Nephron progenitor cell (in vitro differentiated cells): ENCODE data around the gene SNCA.

Experiments
- DNase-seq: peaks from one replicate; pipeline ENCODE4 v3.0.0; 2021
- H3K27ac Mint-ChIP-seq: 2 replicates; pipeline ENCODE4 v1.8.0; 2021; ENCODE audit warnings: mild to moderate bottlenecking, moderate library complexity, mixed read lengths
- H3K27me3 Mint-ChIP-seq: 2 replicates; pipeline ENCODE4 v1.8.0; 2021; ENCODE audit warnings: mild to moderate bottlenecking, low read depth, mixed read lengths; ENCODE audit not compliant: poor library complexity
- H3K36me3 Mint-ChIP-seq: 2 replicates; pipeline ENCODE4 v1.8.0; 2021; ENCODE audit warnings: low read depth, mixed read lengths
- H3K4me1 Mint-ChIP-seq: 2 replicates; pipeline ENCODE4 v1.8.0; 2021; ENCODE audit warnings: mixed read lengths
- H3K4me3 Mint-ChIP-seq: 2 replicates; pipeline ENCODE4 v1.8.0; 2021; ENCODE audit warnings: mild to moderate bottlenecking, moderate library complexity, mixed read lengths
- H3K9me3 Mint-ChIP-seq: 2 replicates; pipeline ENCODE4 v1.8.0; 2021; ENCODE audit warnings: mild to moderate bottlenecking, moderate library complexity, mixed read lengths
- TF ChIP-seq, protein P1 (sequence below): fragments of 200-600 bp; sonication (generic); IDR thresholded peaks from 2 replicates; pipeline ENCODE4 v1.5.0; 2021; ENCODE audit warnings: antibody characterized with exemption

The SNCA gene

GRCh38 chr4:89762311-89762710 is 74.7 kb downstream of the SNCA start:
- H3K4me1 Mint-ChIP-seq, result peaks cover 16% of the 10 kb centered on the region
- H3K27ac Mint-ChIP-seq, result peak overlapping the region; percentile 19
- H3K9me3 Mint-ChIP-seq, result no peaks in the 10 kb centered on the region
- H3K27me3 Mint-ChIP-seq, result no peaks in the 10 kb centered on the region
- no peak overlapping the region for H3K4me3 Mint-ChIP-seq
- H3K36me3 Mint-ChIP-seq, result peaks cover 4% of the 10 kb centered on the region
- DNase-seq, result no peak
- TF ChIP-seq, protein P1, sequence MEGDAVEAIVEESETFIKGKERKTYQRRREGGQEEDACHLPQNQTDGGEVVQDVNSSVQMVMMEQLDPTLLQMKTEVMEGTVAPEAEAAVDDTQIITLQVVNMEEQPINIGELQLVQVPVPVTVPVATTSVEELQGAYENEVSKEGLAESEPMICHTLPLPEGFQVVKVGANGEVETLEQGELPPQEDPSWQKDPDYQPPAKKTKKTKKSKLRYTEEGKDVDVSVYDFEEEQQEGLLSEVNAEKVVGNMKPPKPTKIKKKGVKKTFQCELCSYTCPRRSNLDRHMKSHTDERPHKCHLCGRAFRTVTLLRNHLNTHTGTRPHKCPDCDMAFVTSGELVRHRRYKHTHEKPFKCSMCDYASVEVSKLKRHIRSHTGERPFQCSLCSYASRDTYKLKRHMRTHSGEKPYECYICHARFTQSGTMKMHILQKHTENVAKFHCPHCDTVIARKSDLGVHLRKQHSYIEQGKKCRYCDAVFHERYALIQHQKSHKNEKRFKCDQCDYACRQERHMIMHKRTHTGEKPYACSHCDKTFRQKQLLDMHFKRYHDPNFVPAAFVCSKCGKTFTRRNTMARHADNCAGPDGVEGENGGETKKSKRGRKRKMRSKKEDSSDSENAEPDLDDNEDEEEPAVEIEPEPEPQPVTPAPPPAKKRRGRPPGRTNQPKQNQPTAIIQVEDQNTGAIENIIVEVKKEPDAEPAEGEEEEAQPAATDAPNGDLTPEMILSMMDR, result no peak

- H3K36me3 Mint-ChIP-seq, result peaks cover 4% of the 10 kb centered on the region
- no peak for DNase-seq
- peaks cover 38% of the 10 kb centered on the region for H3K4me1 Mint-ChIP-seq
- no peak overlapping the region for H3K27ac Mint-ChIP-seq
- H3K4me3 Mint-ChIP-seq, result no peak overlapping the region
- H3K9me3 Mint-ChIP-seq, result no peaks in the 10 kb centered on the region
- H3K27me3 Mint-ChIP-seq, result no peaks in the 10 kb centered on the region
- TF ChIP-seq, protein P1, result no peak
These were observed 77.5 kb downstream of the SNCA start for GRCh38 chr4:89759426-89759825.

DNA sequence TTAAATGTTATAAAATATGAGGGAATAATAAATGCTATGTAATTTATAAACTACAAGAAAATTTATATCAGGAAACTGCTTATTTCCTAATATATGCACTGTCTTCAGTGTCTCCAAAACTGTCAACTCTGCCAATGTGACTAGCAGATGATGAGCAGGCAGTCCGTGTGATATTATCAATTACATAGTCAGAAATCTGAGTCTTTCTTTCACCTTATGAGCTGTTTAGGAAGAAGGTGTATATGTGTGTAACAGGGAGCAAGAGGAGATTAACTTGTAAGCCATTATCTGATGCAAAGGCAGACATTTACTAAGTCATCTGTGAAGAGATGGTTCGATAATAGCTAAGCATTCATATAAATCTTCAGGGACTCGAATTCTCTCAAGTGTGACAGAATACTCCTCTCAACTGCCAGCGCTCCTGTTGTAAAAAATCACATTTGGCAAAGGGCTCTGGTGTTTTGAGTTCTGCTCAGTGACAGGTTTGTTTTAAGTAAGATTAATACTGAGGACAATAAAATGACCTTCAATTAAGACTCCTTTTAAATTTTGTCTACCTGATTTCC is 79.7 kb downstream of the SNCA start:
- H3K9me3 Mint-ChIP-seq, result no peaks in the 10 kb centered on the region
- no peaks in the 10 kb centered on the region for H3K27me3 Mint-ChIP-seq
- DNase-seq, result peak; percentile 3
- H3K36me3 Mint-ChIP-seq, result peaks cover 4% of the 10 kb centered on the region
- H3K27ac Mint-ChIP-seq, result no peak overlapping the region
- no peak overlapping the region for H3K4me3 Mint-ChIP-seq
- peaks cover 55% of the 10 kb centered on the region for H3K4me1 Mint-ChIP-seq
- TF ChIP-seq, protein P1, result no peak

DNA sequence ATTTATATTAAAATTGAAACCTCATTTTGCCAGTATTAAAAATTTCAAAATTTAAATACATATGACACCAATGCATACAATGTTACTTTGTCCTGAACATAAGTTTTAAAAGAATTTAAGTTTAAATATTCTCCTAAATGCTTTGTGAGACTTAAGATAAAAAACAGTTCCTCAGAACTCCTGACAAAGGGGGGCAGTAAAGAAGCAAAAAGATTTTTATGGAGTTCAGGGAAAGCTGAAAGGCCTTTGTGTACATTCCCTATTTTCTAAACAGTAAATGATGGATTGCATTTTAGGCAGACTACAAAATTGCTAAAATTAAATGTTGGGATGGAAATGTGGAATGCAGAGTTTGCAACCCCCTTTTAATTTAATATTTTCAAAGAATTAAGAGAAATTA is 81.7 kb downstream of the SNCA start:
- H3K4me3 Mint-ChIP-seq, result no peak overlapping the region
- DNase-seq, result no peak
- no peaks in the 10 kb centered on the region for H3K36me3 Mint-ChIP-seq
- TF ChIP-seq, protein P1, result no peak
- no peaks in the 10 kb centered on the region for H3K9me3 Mint-ChIP-seq
- H3K27me3 Mint-ChIP-seq, result no peaks in the 10 kb centered on the region
- peaks cover 61% of the 10 kb centered on the region for H3K4me1 Mint-ChIP-seq
- no peak overlapping the region for H3K27ac Mint-ChIP-seq

GRCh38 chr4:89754531-89754930 is 82.4 kb downstream of the SNCA start:
- TF ChIP-seq, protein P1, result no peak
- no peak overlapping the region for H3K27ac Mint-ChIP-seq
- no peak overlapping the region for H3K4me3 Mint-ChIP-seq

GRCh38 chr4:89753601-89754066 is 83.3 kb downstream of the SNCA start:
- TF ChIP-seq, protein P1, result no peak
- Mint-ChIP-seq H3K9me3 (no peaks in the 10 kb centered on the region), H3K4me1 (peaks cover 61% of the 10 kb centered on the region), H3K36me3 (no peaks in the 10 kb centered on the region), H3K27me3 (no peaks in the 10 kb centered on the region), H3K27ac (peak overlapping the region; percentile 87), H3K4me3 (peak overlapping the region; percentile 32)
- DNase-seq, result no peak

More at GRCh38 chr4:89754531-89754930, 82.4 kb downstream of the SNCA start:
- H3K9me3 Mint-ChIP-seq, result no peaks in the 10 kb centered on the region
- peaks cover 61% of the 10 kb centered on the region for H3K4me1 Mint-ChIP-seq
- DNase-seq, result no peak
- H3K27me3 Mint-ChIP-seq, result no peaks in the 10 kb centered on the region
- no peaks in the 10 kb centered on the region for H3K36me3 Mint-ChIP-seq
